HG02571 (cell line): ENCODE results near the gene CA5A.

Source experiments
- ATAC-seq: cut with Tn5 transposase; IDR thresholded peaks from one replicate; pipeline ENCODE4 v1.9.1; 2021; ENCODE audit warnings: mild to moderate bottlenecking, moderate library complexity; ENCODE audit not compliant: unreplicated experiment

Gene CA5A

DNA sequence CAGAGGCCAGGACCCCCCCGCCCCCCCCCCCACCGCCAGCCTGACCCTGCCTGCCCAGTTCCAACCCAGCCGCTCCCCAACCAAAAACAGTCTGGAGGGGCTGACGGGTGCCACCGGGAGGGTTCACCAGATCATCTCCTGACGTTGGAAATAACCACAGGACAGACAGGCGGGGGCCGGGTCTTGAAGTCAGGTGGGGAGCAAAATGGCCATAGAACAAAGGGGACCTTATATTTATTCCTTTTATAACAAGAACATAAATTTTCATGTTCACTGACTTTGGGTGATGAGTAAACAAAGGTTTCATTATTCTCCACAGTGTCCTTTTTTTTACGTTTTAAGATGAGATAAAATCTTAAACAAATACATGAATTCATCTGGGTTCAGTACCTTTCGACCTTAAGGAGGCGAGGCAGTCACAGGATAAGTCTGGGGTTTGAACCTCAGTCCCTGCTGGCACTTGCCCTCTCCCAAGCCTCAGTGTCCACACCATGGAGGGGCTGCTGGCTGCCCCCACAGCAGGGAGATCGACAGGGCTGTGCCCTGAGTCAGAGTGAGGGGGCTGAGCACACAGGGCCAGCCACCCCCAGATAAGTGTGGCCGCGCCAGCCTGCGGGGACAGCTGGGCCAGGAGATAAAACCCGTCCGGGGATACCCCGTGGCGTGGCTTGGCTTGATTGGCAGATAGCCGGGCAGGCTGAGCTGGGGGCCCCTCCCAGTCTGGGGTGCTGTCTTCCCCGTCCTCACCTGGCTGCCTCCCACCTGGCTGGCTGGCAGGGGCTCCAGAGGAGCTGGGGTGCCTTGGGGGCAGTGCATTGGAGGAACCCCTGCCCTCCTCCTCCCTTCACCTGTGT, 82.0 kb downstream of the CA5A start:
- ATAC-seq = no peak

DNA sequence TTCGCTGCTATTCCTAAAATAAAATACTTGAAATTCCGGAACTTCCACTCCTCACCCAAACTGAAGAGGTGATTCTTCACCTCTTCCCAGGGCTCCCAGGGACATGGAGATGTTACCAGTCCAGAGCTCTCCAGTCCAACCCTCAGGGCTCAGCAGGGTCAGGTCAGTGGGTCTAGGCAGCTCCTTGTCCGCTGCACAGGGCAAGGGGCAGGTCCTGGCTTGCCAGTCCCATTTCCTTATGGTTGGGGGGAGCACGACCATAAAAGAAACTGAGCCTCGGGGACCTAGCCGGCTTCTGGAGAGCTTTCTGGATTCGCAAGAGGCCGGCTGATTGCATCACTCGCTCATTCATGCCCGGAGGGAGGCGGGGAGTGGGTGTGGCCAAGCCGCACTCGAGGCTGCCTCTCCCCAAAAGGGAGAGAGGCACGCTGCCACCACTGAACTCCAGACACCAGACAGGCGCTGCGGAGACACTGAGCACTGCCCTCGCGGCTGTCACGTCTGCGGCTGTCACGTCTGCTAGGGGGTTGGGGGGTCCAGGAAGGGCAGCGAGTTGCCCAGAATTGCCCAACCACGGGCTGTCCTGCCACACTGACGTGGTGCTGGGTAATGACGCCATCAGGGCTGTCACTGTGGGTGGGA, 82.8 kb downstream of the CA5A start:
- ATAC-seq = peak; percentile 47

GRCh38 chr16:87851601-87852000, 84.7 kb downstream of the CA5A start:
- ATAC-seq = no peak

DNA sequence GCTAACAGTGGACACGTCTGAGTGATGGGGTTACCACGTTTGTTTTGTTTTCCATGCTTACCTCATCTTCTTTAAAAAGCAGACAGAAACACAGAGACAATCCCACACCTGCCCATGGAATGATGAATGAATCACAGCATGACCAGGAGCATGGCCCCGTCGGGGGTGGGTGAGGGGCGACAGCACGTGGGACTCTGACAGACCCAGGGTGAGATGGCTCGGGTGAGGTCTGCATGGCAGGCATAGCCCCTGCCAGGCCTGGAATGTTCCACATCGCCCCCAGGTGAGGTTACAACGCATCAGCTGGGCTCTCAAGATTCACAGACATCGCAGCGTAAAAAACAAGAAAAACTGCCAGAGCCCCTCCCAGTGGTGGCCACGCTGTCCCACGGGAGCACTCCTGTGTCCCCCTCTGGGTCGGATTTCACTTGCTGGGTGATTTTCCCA, 85.2 kb downstream of the CA5A start:
- no peak for ATAC-seq

- ATAC-seq = no peak
Measured at GRCh38 chr16:87850009-87851006, 86.0 kb downstream of the CA5A start.

DNA sequence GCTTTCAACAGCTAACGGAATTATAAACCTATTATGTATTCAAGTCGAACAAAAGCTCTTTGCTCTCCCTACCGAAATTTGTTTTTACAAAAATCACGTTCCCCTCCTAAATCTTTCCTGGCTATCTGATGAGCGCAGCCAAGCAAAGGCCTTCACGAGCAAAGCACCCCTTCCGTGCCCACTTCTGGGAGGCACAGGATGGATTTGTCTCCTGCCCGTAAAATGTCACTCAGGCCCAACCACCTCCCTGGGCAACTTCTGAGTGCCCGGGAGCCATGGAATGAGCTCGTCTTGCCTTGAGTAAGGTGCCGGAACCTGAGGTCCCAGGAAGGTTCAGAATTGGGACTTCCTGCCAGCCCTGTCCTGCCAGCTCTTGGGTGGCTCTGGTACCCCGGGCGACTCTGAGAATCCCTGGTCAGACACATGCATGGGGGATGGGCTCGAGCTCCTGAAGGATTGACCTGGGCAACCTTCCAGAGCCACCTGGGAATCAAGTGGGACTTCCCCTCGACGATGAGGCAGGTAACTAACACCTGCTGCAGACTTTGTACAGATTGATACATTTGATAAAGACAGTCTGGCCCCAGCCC, 86.8 kb downstream of the CA5A start:
- ATAC-seq = no peak

GRCh38 chr16:87848676-87849345, 87.5 kb downstream of the CA5A start:
- no peak for ATAC-seq

DNA sequence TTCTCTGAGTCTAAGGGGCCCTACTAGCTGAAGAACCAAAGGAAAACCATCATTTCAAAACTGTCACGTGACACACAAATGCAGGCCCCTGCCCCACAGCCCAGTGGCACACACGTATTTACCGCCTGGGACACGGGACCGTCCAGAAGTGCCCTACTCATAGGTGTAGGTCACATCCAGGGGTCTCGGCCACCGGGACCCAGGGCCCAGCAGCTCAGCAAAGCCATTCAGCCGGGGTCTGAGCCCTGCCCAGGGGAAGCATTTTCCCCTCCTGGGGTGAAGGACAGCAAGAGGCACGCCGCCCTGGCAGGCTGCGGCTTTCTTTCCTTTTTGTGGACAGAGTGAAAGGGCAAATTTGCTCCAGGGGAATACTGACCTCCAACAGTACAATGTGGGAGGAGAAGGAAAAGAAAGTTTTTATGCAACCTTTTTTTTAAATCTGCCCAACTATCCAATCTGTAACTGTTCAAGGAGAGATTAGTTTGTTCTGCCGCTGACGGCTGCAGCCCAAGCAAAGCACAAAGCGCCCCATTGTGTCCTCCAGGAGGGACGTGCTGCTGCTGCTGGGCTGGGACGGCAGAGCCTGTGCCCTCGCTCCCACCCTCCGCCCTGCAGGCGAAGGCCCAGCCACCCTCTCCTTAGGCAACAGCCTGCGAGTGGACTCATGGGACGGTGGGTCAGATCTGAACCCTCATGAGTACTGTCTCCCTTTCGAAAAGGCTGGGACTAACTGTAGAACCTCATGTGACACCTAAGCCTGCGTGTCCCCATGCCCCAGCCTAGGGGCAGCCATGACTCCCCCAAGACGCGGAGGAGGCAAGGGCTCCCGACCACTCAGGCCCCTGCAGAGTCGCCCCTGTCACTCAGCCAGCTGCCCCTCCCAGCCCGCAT, 88.3 kb downstream of the CA5A start:
- ATAC-seq = no peak

DNA sequence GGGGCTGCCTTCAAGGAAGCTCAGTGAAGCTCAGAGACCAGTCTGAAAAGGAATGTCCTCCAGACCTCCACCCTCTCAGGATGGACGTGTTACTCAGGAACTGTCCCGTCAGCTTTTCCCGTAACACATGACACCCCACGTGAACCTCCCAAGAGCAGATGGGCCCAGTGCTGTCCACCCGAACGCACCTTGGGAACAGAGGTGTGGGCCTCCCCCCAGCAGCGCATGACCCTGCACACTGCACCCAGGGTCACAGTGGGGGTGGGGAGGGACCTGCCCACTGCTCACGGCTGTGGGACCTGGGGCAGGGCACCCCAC, 88.9 kb downstream of the CA5A start:
- ATAC-seq = no peak

- no peak for ATAC-seq
Measured at GRCh38 chr16:87846705-87847466, 89.4 kb downstream of the CA5A start.

GRCh38 chr16:87845807-87846619, 90.3 kb downstream of the CA5A start:
- ATAC-seq = no peak

GRCh38 chr16:87845213-87845612, 91.1 kb downstream of the CA5A start:
- no peak for ATAC-seq

- ATAC-seq = no peak
Measured at GRCh38 chr16:87844809-87845208, 91.5 kb downstream of the CA5A start.

DNA sequence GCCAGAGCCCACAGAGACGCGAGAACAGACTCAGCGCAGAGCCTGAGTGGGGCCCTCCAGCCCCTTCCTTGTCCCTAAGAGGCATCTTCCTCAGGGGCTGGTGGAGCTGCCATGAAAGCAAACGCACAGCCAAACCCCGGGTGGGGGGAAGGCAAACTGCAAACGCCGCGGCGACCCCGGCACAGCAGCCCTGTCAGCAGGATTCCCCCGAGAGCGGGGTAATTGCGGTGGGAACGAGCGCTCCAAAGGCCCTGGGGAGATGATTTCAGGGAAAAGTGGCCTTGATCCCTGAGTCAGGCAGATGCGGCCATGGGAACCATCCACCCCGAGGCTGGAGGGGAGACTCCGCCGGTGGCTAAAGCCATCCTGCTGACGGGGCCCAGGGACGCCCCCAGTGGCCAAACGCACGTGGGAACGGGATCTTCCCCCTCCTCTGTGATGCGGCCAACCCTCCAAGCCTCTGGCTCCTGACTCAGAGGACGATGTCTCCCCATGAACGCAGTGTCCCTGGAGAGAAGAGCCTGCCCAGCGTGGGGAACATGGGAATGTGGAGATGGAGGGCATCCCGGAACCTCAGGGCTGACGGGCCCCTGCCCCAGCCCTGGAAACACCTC, 92.1 kb downstream of the CA5A start:
- no peak for ATAC-seq

GRCh38 chr16:87843678-87844105, 92.6 kb downstream of the CA5A start:
- ATAC-seq = no peak

DNA sequence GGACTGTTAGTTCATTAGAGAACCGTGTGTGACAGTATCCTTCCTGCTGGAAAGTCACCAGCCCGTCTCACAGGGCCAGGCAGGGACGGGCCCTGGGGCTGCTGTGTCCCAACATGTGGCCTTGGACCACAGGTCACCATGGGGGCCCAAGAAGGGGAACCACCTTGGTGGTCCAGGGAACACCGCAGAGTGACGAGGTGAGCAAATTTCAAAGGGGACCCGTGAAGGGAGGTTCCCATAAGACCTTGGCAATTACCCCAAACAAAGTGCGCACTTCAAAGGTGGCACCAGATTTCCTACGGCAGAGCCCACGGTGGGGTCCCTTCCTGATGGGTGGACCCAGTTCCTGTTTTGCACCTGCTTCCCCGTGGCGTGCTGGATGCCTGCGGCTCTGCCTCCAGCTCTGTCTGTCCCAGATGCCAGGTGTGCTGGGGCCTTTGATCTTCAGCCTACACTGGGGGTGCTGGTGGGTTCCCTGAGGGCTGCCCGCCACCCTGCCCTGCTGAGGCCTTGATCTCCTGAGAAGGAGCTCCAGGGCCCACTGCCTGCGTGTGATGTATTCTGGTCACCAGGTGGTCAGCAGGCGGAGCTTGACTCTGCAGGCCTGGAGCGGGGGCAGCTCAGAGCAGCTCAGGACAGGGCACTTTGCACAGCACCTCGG, 94.0 kb downstream of the CA5A start:
- no peak for ATAC-seq
